AG09309 (cell line): Measurements from ENCODE around the gene ATG9B.
A peak's percentile ranks its signal among the peaks of the same experiment; 100 is the strongest.

ENCODE experiments used
- DNase-seq: peaks from one replicate; pipeline ENCODE4 v3.0.0-alpha.2; 2010; ENCODE audit warnings: low read depth
- H3K4me3 ChIP-seq: 2 replicates; pipeline ENCODE4 v1.5.1; 2011; ENCODE audit warnings: mild to moderate bottlenecking, low read depth, low read length, moderate library complexity; ENCODE audit not compliant: control insufficient read depth
- TF ChIP-seq, protein P1 (sequence below): IDR thresholded peaks from 2 replicates; pipeline ENCODE4 v1.5.1; 2011; ENCODE audit warnings: mild to moderate bottlenecking, low read depth, low read length, inconsistent platforms; ENCODE audit not compliant: insufficient read depth, control insufficient read depth; ENCODE audit errors: missing control alignments

Gene ATG9B

GRCh38 chr7:151010307-151011096 lies 13.8 kb downstream of the ATG9B start:
- no peak for DNase-seq
- H3K4me3 ChIP-seq, result no peak overlapping the region
- TF ChIP-seq, protein P1, sequence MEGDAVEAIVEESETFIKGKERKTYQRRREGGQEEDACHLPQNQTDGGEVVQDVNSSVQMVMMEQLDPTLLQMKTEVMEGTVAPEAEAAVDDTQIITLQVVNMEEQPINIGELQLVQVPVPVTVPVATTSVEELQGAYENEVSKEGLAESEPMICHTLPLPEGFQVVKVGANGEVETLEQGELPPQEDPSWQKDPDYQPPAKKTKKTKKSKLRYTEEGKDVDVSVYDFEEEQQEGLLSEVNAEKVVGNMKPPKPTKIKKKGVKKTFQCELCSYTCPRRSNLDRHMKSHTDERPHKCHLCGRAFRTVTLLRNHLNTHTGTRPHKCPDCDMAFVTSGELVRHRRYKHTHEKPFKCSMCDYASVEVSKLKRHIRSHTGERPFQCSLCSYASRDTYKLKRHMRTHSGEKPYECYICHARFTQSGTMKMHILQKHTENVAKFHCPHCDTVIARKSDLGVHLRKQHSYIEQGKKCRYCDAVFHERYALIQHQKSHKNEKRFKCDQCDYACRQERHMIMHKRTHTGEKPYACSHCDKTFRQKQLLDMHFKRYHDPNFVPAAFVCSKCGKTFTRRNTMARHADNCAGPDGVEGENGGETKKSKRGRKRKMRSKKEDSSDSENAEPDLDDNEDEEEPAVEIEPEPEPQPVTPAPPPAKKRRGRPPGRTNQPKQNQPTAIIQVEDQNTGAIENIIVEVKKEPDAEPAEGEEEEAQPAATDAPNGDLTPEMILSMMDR, result no peak

DNA sequence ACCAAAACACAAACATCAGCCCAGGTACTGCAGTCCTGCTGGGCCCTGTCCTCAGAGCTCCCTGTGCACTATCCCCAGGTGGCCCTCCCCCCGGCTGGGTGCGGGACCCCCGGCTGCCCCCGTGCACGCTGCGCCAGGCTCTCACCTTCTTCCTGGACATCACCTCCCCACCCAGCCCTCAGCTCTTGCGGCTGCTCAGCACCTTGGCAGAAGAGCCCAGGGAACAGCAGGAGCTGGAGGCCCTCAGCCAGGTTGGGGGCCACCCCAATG lies 14.3 kb downstream of the ATG9B start:
- DNase-seq, result no peak
- H3K4me3 ChIP-seq, result no peak overlapping the region

GRCh38 chr7:151009327-151010036 lies 14.8 kb downstream of the ATG9B start:
- no peak overlapping the region for H3K4me3 ChIP-seq
- no peak for DNase-seq
- TF ChIP-seq, protein P1, result no peak

More for the DNA sequence above, 14.3 kb downstream of the ATG9B start:
- TF ChIP-seq, protein P1, result no peak

- no peak overlapping the region for H3K4me3 ChIP-seq
- TF ChIP-seq, protein P1, result peak; percentile 53
- no peak for DNase-seq
Observed at GRCh38 chr7:151008511-151009323, 15.6 kb downstream of the ATG9B start.

DNA sequence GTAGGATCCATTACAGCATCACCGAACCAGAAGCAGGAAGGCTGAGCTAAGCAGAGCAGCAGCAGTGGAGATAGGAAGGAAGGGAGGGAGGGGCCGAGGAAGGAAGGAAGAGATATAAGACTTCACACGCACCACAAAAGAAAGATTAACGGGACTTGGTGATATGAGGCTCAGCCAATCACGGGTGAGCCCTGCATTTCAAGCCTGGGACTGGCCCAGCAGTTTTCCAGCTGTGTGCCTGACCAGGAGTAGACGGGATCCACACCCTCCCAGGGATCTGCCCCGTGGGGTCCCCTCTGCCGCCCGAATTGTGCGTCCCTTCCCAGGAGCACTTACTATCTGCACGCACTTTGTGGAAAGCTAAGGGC lies 16.2 kb downstream of the ATG9B start:
- H3K4me3 ChIP-seq, result no peak overlapping the region
- no peak for DNase-seq
- TF ChIP-seq, protein P1, result no peak

GRCh38 chr7:151007469-151007898 lies 16.8 kb downstream of the ATG9B start:
- TF ChIP-seq, protein P1, result no peak
- H3K4me3 ChIP-seq, result no peak overlapping the region
- no peak for DNase-seq
